Calu3 (cell line): ENCODE results near the gene RIMOC1. TPM values are rescaled to one million over a fixed set of nuclear protein-coding genes. Genes with fewer than 3 reads are reported as not detected.

Source experiments
- BruUV-seq: library from RNA; stranded (reverse); fragments of 400-500 nt; replicated peaks from 2 replicates; lab custom pipeline; 2021; lab: Mats Ljungman, UMichigan
- CTCF ChIA-PET: fragments of 300-600 bp; sonication (Branson Sonifier 250); formaldehyde crosslinking; loops from one replicate; lab custom pipeline; 2022; ENCODE audit warnings: antibody characterized with exemption; lab: Charles Lee
- DNase-seq: peaks from one replicate; pipeline ENCODE4 v3.0.0; 2022
- H3K27ac Mint-ChIP-seq: one replicate; pipeline ENCODE4 v1.8.0; 2022; ENCODE audit warnings: mixed read lengths; ENCODE audit not compliant: unreplicated experiment
- H3K27me3 Mint-ChIP-seq: one replicate; pipeline ENCODE4 v1.8.0; 2022; ENCODE audit warnings: mixed read lengths; ENCODE audit not compliant: unreplicated experiment
- H3K36me3 Mint-ChIP-seq: one replicate; pipeline ENCODE4 v1.8.0; 2022; ENCODE audit warnings: mild to moderate bottlenecking, moderate library complexity, mixed read lengths; ENCODE audit not compliant: insufficient read depth, unreplicated experiment
- H3K4me1 Mint-ChIP-seq: one replicate; pipeline ENCODE4 v1.8.0; 2022; ENCODE audit warnings: mild to moderate bottlenecking, low read depth, mixed read lengths; ENCODE audit not compliant: unreplicated experiment
- H3K4me3 Mint-ChIP-seq: one replicate; pipeline ENCODE4 v1.8.0; 2022; ENCODE audit warnings: mild to moderate bottlenecking, low read depth, moderate library complexity, mixed read lengths; ENCODE audit not compliant: unreplicated experiment
- H3K9me3 Mint-ChIP-seq: one replicate; pipeline ENCODE4 v1.8.0; 2022; ENCODE audit warnings: low read depth, mixed read lengths; ENCODE audit not compliant: unreplicated experiment
- CTCF ChIP-seq: fragments of 200-600 bp; IDR thresholded peaks from one replicate; pipeline ENCODE4 v1.8.0; 2022; ENCODE audit warnings: antibody characterized with exemption; ENCODE audit not compliant: unreplicated experiment
- intact Hi-C: fragments of 100-400 bp; cut with micrococcal nuclease; formaldehyde crosslinking; loops from one replicate; pipeline ENCODE4 v1.10.0; 2022; ENCODE audit not compliant: unreplicated experiment
- total RNA-seq: library from RNA; stranded (reverse); gene quantifications from 2 replicates; pipeline ENCODE4 v1.2.3, GENCODE V29; 2022

Gene RIMOC1
- total RNA-seq, 1 experiment from 2014 or later: 28.5 TPM

GRCh38 chr5:41882765-41883164 is 21.4 kb upstream of the RIMOC1 start:
- Mint-ChIP-seq H3K9me3 (peaks cover 2% of the 10 kb centered on the region), H3K4me3 (no peak overlapping the region), H3K27me3 (no peaks in the 10 kb centered on the region), H3K27ac (no peak overlapping the region), H3K4me1 (no peaks in the 10 kb centered on the region), H3K36me3 (no peaks in the 10 kb centered on the region)
- no peak for TF ChIP-seq CTCF
- CTCF ChIA-PET: no interaction called here
- DNase-seq: no peak
- intact Hi-C loops: no loop called here
- no TSS peak for BruUV-seq

- DNase-seq: no peak
- TF ChIP-seq CTCF: no peak
- Mint-ChIP-seq H3K4me1 (no peaks in the 10 kb centered on the region), H3K27ac (no peak overlapping the region), H3K36me3 (no peaks in the 10 kb centered on the region), H3K9me3 (peaks cover 2% of the 10 kb centered on the region), H3K27me3 (no peaks in the 10 kb centered on the region), H3K4me3 (no peak overlapping the region)
- no TSS peak for BruUV-seq
- intact Hi-C loops: no loop called here
- CTCF ChIA-PET: interaction anchor here (0.6 kb wide), 1 partner anchor 26 kb away, joined by 3 read pairs; no protein-coding TSS in a partner anchor
These were observed 20.9 kb upstream of the RIMOC1 start for GRCh38 chr5:41883243-41883642.

GRCh38 chr5:41883936-41884335 is 20.2 kb upstream of the RIMOC1 start:
- CTCF ChIA-PET: no interaction called here
- intact Hi-C loops: no loop called here

GRCh38 chr5:41885286-41885685 is 18.9 kb upstream of the RIMOC1 start:
- no peaks in the 10 kb centered on the region for H3K36me3 Mint-ChIP-seq
- no peak for TF ChIP-seq CTCF
- no peak overlapping the region for H3K27ac Mint-ChIP-seq
- BruUV-seq: no TSS peak
- H3K4me1 Mint-ChIP-seq: no peaks in the 10 kb centered on the region
- CTCF ChIA-PET: no interaction called here
- peaks cover 2% of the 10 kb centered on the region for H3K9me3 Mint-ChIP-seq
- DNase-seq: no peak
- intact Hi-C loops: no loop called here
- no peak overlapping the region for H3K4me3 Mint-ChIP-seq
- no peaks in the 10 kb centered on the region for H3K27me3 Mint-ChIP-seq

More at GRCh38 chr5:41883936-41884335, 20.2 kb upstream of the RIMOC1 start:
- H3K27me3 Mint-ChIP-seq: no peaks in the 10 kb centered on the region
- no peak for TF ChIP-seq CTCF
- DNase-seq: no peak
- no peak overlapping the region for H3K4me3 Mint-ChIP-seq
- BruUV-seq: no TSS peak
- H3K4me1 Mint-ChIP-seq: no peaks in the 10 kb centered on the region
- H3K9me3 Mint-ChIP-seq: peaks cover 2% of the 10 kb centered on the region
- H3K36me3 Mint-ChIP-seq: no peaks in the 10 kb centered on the region
- H3K27ac Mint-ChIP-seq: no peak overlapping the region
